DND-41 (cell line): ENCODE measurements around the gene HOXC11.

ENCODE experiments used
- ATAC-seq: fragments of 200-7000 bp; cut with Tn5 transposase; 3 replicates; pipeline ENCODE4 v1.9.1; 2021; ENCODE audit warnings: low read depth; ENCODE audit not compliant: insufficient read depth
- DNase-seq: peaks from one replicate; pipeline ENCODE4 v3.0.0-alpha.2; 2020
- H2AFZ ChIP-seq: 2 replicates; pipeline ENCODE4 v1.6.0; 2012; ENCODE audit warnings: low read depth, low read length
- H3K27ac ChIP-seq: 2 replicates; pipeline ENCODE4 v1.5.1; 2012; ENCODE audit warnings: low read length, inconsistent platforms
- H3K27me3 ChIP-seq: fragments of 200-600 bp; sonication (generic); 2 replicates; pipeline ENCODE4 v1.6.0; 2012; ENCODE audit warnings: low read length, mild to moderate bottlenecking, inconsistent platforms; ENCODE audit not compliant: insufficient read depth, poor library complexity
- H3K36me3 ChIP-seq: 2 replicates; pipeline ENCODE4 v1.5.1; 2012; ENCODE audit warnings: low read length, inconsistent platforms; ENCODE audit not compliant: insufficient read depth
- H3K4me1 ChIP-seq: 2 replicates; pipeline ENCODE4 v1.5.1; 2012; ENCODE audit warnings: mild to moderate bottlenecking, low read length; ENCODE audit not compliant: insufficient read depth
- H3K4me2 ChIP-seq: 2 replicates; pipeline ENCODE4 v1.6.0; 2012; ENCODE audit warnings: mild to moderate bottlenecking, moderate library complexity, low read length, inconsistent platforms; ENCODE audit not compliant: insufficient read depth
- H3K4me3 ChIP-seq, 2 experiments: fragments of 200-600 bp in 1 of 2; shearing (Covaris generic) in 1 of 2; 2 replicates each; pipeline ENCODE4 v1.5.1; 2012 to 2016; ENCODE audit warnings: inconsistent platforms in 2 of 2, low read length in 2 of 2, mild to moderate bottlenecking in 2 of 2, low read depth in 1 of 2, moderate library complexity in 1 of 2
- H3K79me2 ChIP-seq: 2 replicates; pipeline ENCODE4 v1.6.0; 2012; ENCODE audit warnings: low read length, inconsistent platforms; ENCODE audit not compliant: insufficient read depth
- H3K9ac ChIP-seq: 2 replicates; pipeline ENCODE4 v1.6.0; 2012; ENCODE audit warnings: low read depth, mild to moderate bottlenecking, inconsistent platforms, low read length, moderate library complexity
- H3K9me3 ChIP-seq: 2 replicates; pipeline ENCODE4 v1.5.1; 2012; ENCODE audit warnings: low read length, moderate library complexity, mild to moderate bottlenecking, inconsistent platforms; ENCODE audit not compliant: insufficient read depth, severe bottlenecking
- H4K20me1 ChIP-seq: 2 replicates; pipeline ENCODE4 v1.6.0; 2012; ENCODE audit warnings: low read length; ENCODE audit not compliant: insufficient read depth
- CTCF ChIP-seq: IDR thresholded peaks from 2 replicates; pipeline ENCODE4 v1.5.1; 2012; ENCODE audit warnings: borderline replicate concordance, low read length, moderate library complexity, mild to moderate bottlenecking; ENCODE audit not compliant: poor library complexity, severe bottlenecking; ENCODE audit errors: extremely low read depth
- EZH2 ChIP-seq: IDR thresholded peaks from 3 replicates; pipeline ENCODE4 v1.6.1; 2012; ENCODE audit warnings: borderline replicate concordance, low read depth, mild to moderate bottlenecking, moderate library complexity, low read length, inconsistent platforms; ENCODE audit not compliant: severe bottlenecking

The HOXC11 gene

GRCh38 chr12:53928054-53928835, 44.7 kb upstream of the HOXC11 start:
- ATAC-seq (no peak), DNase-seq (no peak)
- Histone ChIP-seq H3K9me3 (no peaks in the 10 kb centered on the region), H3K4me3 (no peak overlapping the region), H2AFZ (no peak overlapping the region), H3K27me3 (peaks cover 44% of the 10 kb centered on the region), H3K36me3 (no peaks in the 10 kb centered on the region), H4K20me1 (no peaks in the 10 kb centered on the region), H3K4me2 (no peak overlapping the region), H3K4me1 (no peaks in the 10 kb centered on the region), H3K27ac (no peak overlapping the region), H3K79me2 (no peaks in the 10 kb centered on the region), H3K9ac (no peak overlapping the region)
- TF ChIP-seq EZH2, result no peak

GRCh38 chr12:53929527-53929926, 43.4 kb upstream of the HOXC11 start:
- H3K27me3 ChIP-seq, result peaks cover 45% of the 10 kb centered on the region
- no peaks in the 10 kb centered on the region for H3K79me2 ChIP-seq
- DNase-seq, result no peak
- TF ChIP-seq CTCF (no peak), EZH2 (no peak)
- H3K36me3 ChIP-seq, result no peaks in the 10 kb centered on the region
- H3K9me3 ChIP-seq, result no peaks in the 10 kb centered on the region
- H3K27ac ChIP-seq, result no peak overlapping the region
- H3K4me1 ChIP-seq, result no peaks in the 10 kb centered on the region
- no peak overlapping the region for H3K4me3 ChIP-seq
- no peak for ATAC-seq
- H2AFZ ChIP-seq, result no peak overlapping the region
- no peak overlapping the region for H3K4me2 ChIP-seq
- no peaks in the 10 kb centered on the region for H4K20me1 ChIP-seq
- no peak overlapping the region for H3K9ac ChIP-seq

GRCh38 chr12:53930591-53931255, 42.2 kb upstream of the HOXC11 start:
- DNase-seq (no peak), ATAC-seq (no peak)
- Histone ChIP-seq H3K27me3 (peaks cover 53% of the 10 kb centered on the region), H3K4me3 (no peak overlapping the region), H3K4me2 (no peak overlapping the region), H3K9me3 (no peaks in the 10 kb centered on the region), H3K9ac (no peak overlapping the region), H3K79me2 (no peaks in the 10 kb centered on the region), H3K36me3 (no peaks in the 10 kb centered on the region), H4K20me1 (no peaks in the 10 kb centered on the region), H3K27ac (no peak overlapping the region), H2AFZ (no peak overlapping the region), H3K4me1 (no peaks in the 10 kb centered on the region)
- no peak for TF ChIP-seq EZH2
- no peak for TF ChIP-seq CTCF

GRCh38 chr12:53931844-53932581, 40.9 kb upstream of the HOXC11 start:
- TF ChIP-seq CTCF (no peak), EZH2 (no peak)
- no peaks in the 10 kb centered on the region for H3K9me3 ChIP-seq
- no peak overlapping the region for H2AFZ ChIP-seq
- no peaks in the 10 kb centered on the region for H3K79me2 ChIP-seq
- H3K36me3 ChIP-seq, result no peaks in the 10 kb centered on the region
- no peak for DNase-seq
- no peak overlapping the region for H3K4me3 ChIP-seq
- H4K20me1 ChIP-seq, result no peaks in the 10 kb centered on the region
- H3K9ac ChIP-seq, result no peak overlapping the region
- H3K27ac ChIP-seq, result no peak overlapping the region
- no peak for ATAC-seq
- peaks cover 47% of the 10 kb centered on the region for H3K27me3 ChIP-seq
- no peak overlapping the region for H3K4me2 ChIP-seq
- H3K4me1 ChIP-seq, result no peaks in the 10 kb centered on the region
